K562 (cell line): ENCODE data around the gene MARCO. TPM values are rescaled to one million over a fixed set of nuclear protein-coding genes. Genes with fewer than 3 reads are reported as not detected.

Source experiments
- ATAC-seq: fragments of 200-7000 bp; cut with Tn5 transposase; 3 replicates; pipeline ENCODE4 v1.9.1; 2020; ENCODE audit warnings: moderate library complexity
- BruUV-seq: library from RNA; stranded (reverse); fragments of 400-500 nt; replicated peaks from 2 replicates; lab custom pipeline; 2021; lab: Mats Ljungman, UMichigan
- CTCF ChIA-PET: fragments of 300-600 bp; formaldehyde crosslinking; extraction: SDS; loops from one replicate; lab custom pipeline; 2021; ENCODE audit warnings: low intra/inter-chr PET ratio; lab: Yijun Ruan, JAX
- POLR2A ChIA-PET: fragments of 300-600, 350-650 bp; sonication (Branson Sonifier 250); formaldehyde crosslinking; extraction: SDS; loops from one replicate; lab custom pipeline; 2021; ENCODE audit warnings: antibody characterized with exemption, inconsistent platforms; lab: Yijun Ruan, JAX
- DNase-seq, 4 experiments: peaks; one replicate each; pipeline versions ENCODE4 v3.0.0 to v3.0.0-alpha.2; 2011 to 2018; ENCODE audit warnings: low spot score in 3 of 4, mixed read lengths in 3 of 4; ENCODE audit errors: extremely low read depth in 1 of 4
- FAIRE-seq: peaks from 2 replicates; lab custom pipeline; 2011; peaks lifted over from hg19 to GRCh38; lab: Jason Lieb, UNC
- H2AFZ ChIP-seq: 2 replicates; pipeline ENCODE4 v1.6.0; 2011; ENCODE audit warnings: low read depth, low read length, control low read depth, inconsistent platforms
- H3K27ac ChIP-seq: fragments of 200-600 bp; 3 replicates; pipeline ENCODE4 v1.8.0; 2011; ENCODE audit warnings: low read depth, mild to moderate bottlenecking, control low read depth, inconsistent platforms, low read length, moderate library complexity, mixed read lengths; ENCODE audit errors: extremely low read depth
- H3K27me3 ChIP-seq, 2 experiments: fragments of 300-600 bp in 1 of 2; 2 replicates in 1 of 2; 3 replicates in 1 of 2; pipeline versions ENCODE4 v1.6.0 to v1.8.0; 2011; ENCODE audit warnings: inconsistent platforms in 2 of 2, low read length in 2 of 2, mild to moderate bottlenecking in 1 of 2, mixed read lengths in 1 of 2, moderate library complexity in 1 of 2; ENCODE audit not compliant: control insufficient read depth in 2 of 2, insufficient read depth in 2 of 2
- H3K36me3 ChIP-seq: fragments of 300-600 bp; 3 replicates; pipeline ENCODE4 v1.8.0; 2011; ENCODE audit warnings: mild to moderate bottlenecking, low read length, inconsistent platforms; ENCODE audit not compliant: control insufficient read depth, insufficient read depth
- H3K4me1 ChIP-seq, 2 experiments: fragments of 200-600 bp in 1 of 2; replicated peaks in 1 of 2; 2 replicates in 1 of 2; 3 replicates in 1 of 2; pipeline versions ENCODE4 v1.5.1 to v1.8.0; 2011; ENCODE audit warnings: inconsistent platforms in 2 of 2, low read length in 2 of 2, mild to moderate bottlenecking in 1 of 2, mixed read lengths in 1 of 2, moderate library complexity in 1 of 2; ENCODE audit not compliant: control insufficient read depth in 2 of 2, insufficient read depth in 2 of 2
- H3K4me2 ChIP-seq: 2 replicates; pipeline ENCODE4 v1.6.1; 2011; ENCODE audit warnings: low read length, control low read depth, inconsistent platforms, mixed read lengths; ENCODE audit not compliant: insufficient read depth
- H3K4me3 ChIP-seq: fragments of 200-600 bp; sonication (generic), shearing (Covaris generic); 2 replicates; pipeline ENCODE4 v1.5.1; 2016; ENCODE audit warnings: control low read depth, inconsistent platforms
- H3K79me2 ChIP-seq: fragments of 200-600 bp; 3 replicates; pipeline ENCODE4 v1.8.0; 2011; ENCODE audit warnings: low read length, inconsistent platforms; ENCODE audit not compliant: control insufficient read depth, insufficient read depth
- H3K9ac ChIP-seq, 2 experiments: 2 replicates each; pipeline versions ENCODE4 v1.6.0 to v1.6.1; 2011; ENCODE audit warnings: low read depth in 2 of 2, low read length in 2 of 2, control low read depth in 1 of 2, inconsistent platforms in 1 of 2, mild to moderate bottlenecking in 1 of 2, mixed read lengths in 1 of 2; ENCODE audit not compliant: insufficient read depth in 1 of 2
- H3K9me1 ChIP-seq: one replicate; pipeline ENCODE4 v1.6.0; 2011; ENCODE audit warnings: inconsistent platforms, mild to moderate bottlenecking, low read length, moderate library complexity; ENCODE audit not compliant: control insufficient read depth, insufficient read depth
- H3K9me3 ChIP-seq: replicated peaks from 2 replicates; pipeline ENCODE4 v1.5.1; 2011; ENCODE audit warnings: low read depth, low read length, inconsistent platforms; ENCODE audit not compliant: control insufficient read depth, insufficient read depth
- H4K20me1 ChIP-seq: replicated peaks from 2 replicates; pipeline ENCODE4 v1.6.1; 2011; ENCODE audit warnings: low read length, inconsistent platforms, mixed read lengths; ENCODE audit not compliant: control insufficient read depth, insufficient read depth
- ETV6 ChIP-seq, 3 experiments: fragments of 150-350 bp in 1 of 3; sonication (generic) in 1 of 3; formaldehyde crosslinking in 1 of 3; IDR thresholded peaks; 2 replicates each; pipeline versions ENCODE4 v1.6.1 to v1.8.0; 2014 to 2022; ENCODE audit warnings: borderline replicate concordance in 2 of 3, low read depth in 2 of 3, antibody characterized with exemption in 1 of 3, low read length in 1 of 3, mild to moderate bottlenecking in 1 of 3, missing genetic modification reagents in 1 of 3
- EZH2 ChIP-seq: IDR thresholded peaks from 2 replicates; pipeline ENCODE4 v1.6.1; 2012; ENCODE audit warnings: low read depth, mild to moderate bottlenecking, inconsistent platforms, low read length, borderline replicate concordance
- GABPB2 ChIP-seq: fragments of 250-450 bp; sonication (Bioruptor Pico); conservative IDR thresholded peaks from 2 replicates; pipeline ENCODE4 v1.5.1; 2021; ENCODE audit warnings: mild to moderate bottlenecking
- SMC3 ChIP-seq: conservative IDR thresholded peaks from 2 replicates; pipeline ENCODE4 v1.6.1; 2011; ENCODE audit warnings: low read depth, low read length, improper control_type of control experiment; ENCODE audit not compliant: insufficient read depth
- XRCC5 ChIP-seq: fragments of 200-400 bp; formaldehyde crosslinking; IDR thresholded peaks from 2 replicates; pipeline ENCODE4 v1.6.1; 2017; ENCODE audit warnings: low read depth, mild to moderate bottlenecking, low read length
- ZBTB17 ChIP-seq: fragments of 450-650 bp; formaldehyde crosslinking; IDR thresholded peaks from 2 replicates; pipeline ENCODE4 v1.4.0; 2020; ENCODE audit warnings: mild to moderate bottlenecking
- ZNF282 ChIP-seq: sonication (generic); formaldehyde crosslinking; IDR thresholded peaks from 2 replicates; pipeline ENCODE4 v1.8.1; 2023; ENCODE audit warnings: missing genetic modification reagents
- ZNF778 ChIP-seq: fragments of 450-650 bp; formaldehyde crosslinking; IDR thresholded peaks from 2 replicates; pipeline ENCODE4 v1.4.0; 2020; ENCODE audit warnings: mild to moderate bottlenecking, moderate library complexity
- WGBS: fragments of 100-300 bp; shearing (Covaris generic); methylation state at CpG from one replicate; pipeline ENCODE4 v1.1.6; 2016; ENCODE audit warnings: low coverage, mixed read lengths; ENCODE audit not compliant: insufficient coverage; ENCODE audit errors: missing lambda C conversion rate; 5-methylcytosine and 5-hydroxymethylcytosine counted together
- in situ Hi-C: fragments of 300-500 bp; cut with MboI; formaldehyde crosslinking; loops from 4 replicates; pipeline ENCODE4 v1.15.0; 2018; ENCODE audit warnings: inconsistent platforms, mixed read lengths
- intact Hi-C: fragments of 100-400 bp; cut with micrococcal nuclease; formaldehyde crosslinking; loops from 2 replicates; pipeline ENCODE4 v1.14.2; 2022
- polyA plus RNA-seq, 8 experiments: library from polyadenylated mRNA; depleted of rRNA in 4 of 8; stranded (reverse) in 5 of 8; unstranded in 3 of 8; fragments of >200 nt; fragmentation: Nextera tagmentation in 2 of 8; fragmentation: Illumina TruSeq in 1 of 8; extraction: Ambion mirVana in 2 of 8; extraction: Trizol in 1 of 8; gene quantifications; 2 replicates each; pipeline versions ENCODE4 v1.2.1 to v1.2.3, GENCODE V29; 2011 to 2014; ENCODE audit warnings: inconsistent platforms in 1 of 8, missing spikeins in 1 of 8
- total RNA-seq, 7 experiments: library from RNA; depleted of rRNA in 6 of 7; stranded (reverse); fragments of >200 nt in 6 of 7; fragmentation: Illumina TruSeq in 2 of 7; extraction: Trizol in 2 of 7; gene quantifications; 2 replicates each; pipeline versions ENCODE4 v1.2.1 to v1.2.3, GENCODE V29; 2011 to 2021; ENCODE audit warnings: low replicate concordance in 1 of 7
- TF ChIP-seq, protein P1 (sequence below), 3 experiments: IDR thresholded peaks in 2 of 3; conservative IDR thresholded peaks in 1 of 3; 2 replicates each; pipeline ENCODE4 v1.5.1; 2011 to 2012; ENCODE audit warnings: low read length in 3 of 3, mild to moderate bottlenecking in 3 of 3, control low read depth in 2 of 3, improper control_type of control experiment in 1 of 3, inconsistent platforms in 1 of 3, low read depth in 1 of 3, mixed read lengths in 1 of 3, moderate library complexity in 1 of 3; ENCODE audit not compliant: insufficient read depth in 2 of 3
- TF ChIP-seq, protein P2 (sequence below), 3 experiments: fragments of 200-800 bp in 1 of 3; sonication (Bioruptor generic) in 1 of 3; sonication (generic) in 1 of 3; formaldehyde crosslinking in 1 of 3; IDR thresholded peaks; 2 replicates each; pipeline versions ENCODE4 v1.6.1 to v1.8.0; 2016 to 2022; ENCODE audit warnings: mild to moderate bottlenecking in 2 of 3, missing compliant biosample characterization in 2 of 3, missing genetic modification characterization in 2 of 3, missing genetic modification reagents in 1 of 3
- TF ChIP-seq, protein P3 (sequence below): fragments of 450-650 bp; IDR thresholded peaks from 2 replicates; pipeline ENCODE4 v1.6.1; 2016; ENCODE audit warnings: mild to moderate bottlenecking
- TF ChIP-seq, protein P4 (sequence below): fragments of 450-650 bp; IDR thresholded peaks from 2 replicates; pipeline ENCODE4 v1.6.1; 2016; ENCODE audit warnings: missing biosample characterization, missing genetic modification characterization

The MARCO gene
- total and polyA plus RNA-seq, 9 of the 15 experiments (the other 6 are each of a cell fraction or from before 2014, with no cell fraction given): 0.31 TPM; not detected in 8

DNA sequence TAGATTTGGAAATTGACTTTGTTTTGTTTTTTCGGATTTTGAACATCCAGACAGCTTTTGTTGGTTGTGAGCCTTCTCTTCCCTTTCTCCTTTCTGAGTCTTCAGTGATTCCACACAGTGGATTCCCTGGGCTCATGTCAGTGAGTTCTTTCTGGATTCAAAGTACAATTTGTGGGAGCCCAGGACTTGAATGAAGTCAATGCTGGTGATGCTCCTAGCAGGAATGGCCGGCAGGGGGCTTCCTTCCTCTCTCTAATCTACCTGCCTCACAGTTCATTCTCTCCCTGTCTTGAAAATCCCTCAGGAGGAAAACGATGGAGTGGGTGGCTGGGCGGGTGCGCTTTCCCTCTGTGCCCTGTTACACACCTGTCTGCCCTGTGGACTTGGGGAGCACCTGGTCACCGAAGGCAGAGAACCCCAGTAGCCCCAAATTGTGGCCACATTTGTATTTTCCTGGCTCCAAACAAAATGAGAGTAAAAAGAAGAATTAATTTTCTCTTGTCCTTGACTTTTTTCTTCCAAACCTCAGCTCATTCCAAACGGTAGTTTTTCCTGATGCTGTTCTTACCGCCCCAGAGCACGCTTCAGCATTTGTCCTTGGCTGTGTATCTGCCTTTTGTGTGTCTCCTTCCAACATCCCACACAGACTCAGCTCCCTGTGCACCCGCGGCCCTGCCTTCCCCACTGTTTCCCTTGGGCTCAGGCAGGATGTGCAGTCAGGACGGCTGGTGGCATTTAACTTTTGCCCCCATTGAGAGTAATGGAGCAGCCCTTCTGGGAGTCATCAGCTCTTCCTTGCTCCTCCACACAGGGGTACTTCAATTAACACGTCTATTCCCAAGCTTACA is 86.6 kb downstream of the MARCO start:
- FAIRE-seq (peak; percentile 91), DNase-seq (peak; percentile 48 to 58 (median 55)), ATAC-seq (peak; percentile 84)
- no peaks in the 10 kb centered on the region for H3K9me3 ChIP-seq
- H2AFZ ChIP-seq: no peak overlapping the region
- no peak overlapping the region for H3K9ac ChIP-seq
- H3K36me3 ChIP-seq: no peaks in the 10 kb centered on the region
- H3K27me3 ChIP-seq: peaks cover 0 to 28% of the 10 kb centered on the region in 2 experiments; a peak in 3 of 5 replicates
- in situ Hi-C loops (no loop called here), intact Hi-C loops (loop anchor here (1.0 to 10.0 kb wide), 4 partner anchors 98 to 446 kb away; no protein-coding TSS in a partner anchor)
- WGBS: 0% methylated on average over 13 of the region's 13 CpGs
- H3K4me1 ChIP-seq: no peaks in the 10 kb centered on the region
- H3K27ac ChIP-seq: no peak overlapping the region
- H3K79me2 ChIP-seq: no peaks in the 10 kb centered on the region
- no peaks in the 10 kb centered on the region for H3K9me1 ChIP-seq
- ChIA-PET POLR2A (no interaction called here), CTCF (interaction anchor here (0.6 kb wide), 1 partner anchor 98 kb away, joined by 3 read pairs; no protein-coding TSS in a partner anchor)
- H3K4me2 ChIP-seq: no peak overlapping the region
- no TSS peak for BruUV-seq
- no peak overlapping the region for H3K4me3 ChIP-seq
- no peaks in the 10 kb centered on the region for H4K20me1 ChIP-seq
- TF ChIP-seq ZNF778 (no peak), XRCC5 (0 out of 2 replicates have a peak, but pooled peaks have one; percentile 31), GABPB2 (CRISPR knock-in tag) (no peak), ETV6 (IDR thresholded peaks at IDR 0.05; ENCODE audit: borderline replicate concordance in 1 of 2, low read depth in 2 of 2, low read length in 1 of 2) (no peak), ETV6 (CRISPR knock-in tag; IDR thresholded peaks at IDR 0.05; ENCODE audit: borderline replicate concordance) (no peak), ZNF282 (CRISPR knock-in tag) (no peak), EZH2 (no peak), SMC3 (peak; percentile 30; the same call in 1 of the 2 replicates), ZBTB17 (CRISPR knock-in tag) (no peak)
- TF ChIP-seq, protein P1, sequence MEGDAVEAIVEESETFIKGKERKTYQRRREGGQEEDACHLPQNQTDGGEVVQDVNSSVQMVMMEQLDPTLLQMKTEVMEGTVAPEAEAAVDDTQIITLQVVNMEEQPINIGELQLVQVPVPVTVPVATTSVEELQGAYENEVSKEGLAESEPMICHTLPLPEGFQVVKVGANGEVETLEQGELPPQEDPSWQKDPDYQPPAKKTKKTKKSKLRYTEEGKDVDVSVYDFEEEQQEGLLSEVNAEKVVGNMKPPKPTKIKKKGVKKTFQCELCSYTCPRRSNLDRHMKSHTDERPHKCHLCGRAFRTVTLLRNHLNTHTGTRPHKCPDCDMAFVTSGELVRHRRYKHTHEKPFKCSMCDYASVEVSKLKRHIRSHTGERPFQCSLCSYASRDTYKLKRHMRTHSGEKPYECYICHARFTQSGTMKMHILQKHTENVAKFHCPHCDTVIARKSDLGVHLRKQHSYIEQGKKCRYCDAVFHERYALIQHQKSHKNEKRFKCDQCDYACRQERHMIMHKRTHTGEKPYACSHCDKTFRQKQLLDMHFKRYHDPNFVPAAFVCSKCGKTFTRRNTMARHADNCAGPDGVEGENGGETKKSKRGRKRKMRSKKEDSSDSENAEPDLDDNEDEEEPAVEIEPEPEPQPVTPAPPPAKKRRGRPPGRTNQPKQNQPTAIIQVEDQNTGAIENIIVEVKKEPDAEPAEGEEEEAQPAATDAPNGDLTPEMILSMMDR (IDR thresholded peaks at IDR 0.05 in 2 of 3, conservative IDR thresholded peaks at IDR 0.05 in 1 of 3; ENCODE audit: insufficient read depth in 2 of 3, low read depth in 1 of 3, low read length in 3 of 3): peak; percentile 66 to 73 (median 67)
- TF ChIP-seq, protein P2, sequence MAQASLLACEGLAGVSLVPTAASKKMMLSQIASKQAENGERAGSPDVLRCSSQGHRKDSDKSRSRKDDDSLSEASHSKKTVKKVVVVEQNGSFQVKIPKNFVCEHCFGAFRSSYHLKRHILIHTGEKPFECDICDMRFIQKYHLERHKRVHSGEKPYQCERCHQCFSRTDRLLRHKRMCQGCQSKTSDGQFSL (CRISPR knock-in tag; IDR thresholded peaks at IDR 0.05): no peak
- TF ChIP-seq, protein P2 (tag; IDR thresholded peaks at IDR 0.05): no peak
- TF ChIP-seq, protein P3, sequence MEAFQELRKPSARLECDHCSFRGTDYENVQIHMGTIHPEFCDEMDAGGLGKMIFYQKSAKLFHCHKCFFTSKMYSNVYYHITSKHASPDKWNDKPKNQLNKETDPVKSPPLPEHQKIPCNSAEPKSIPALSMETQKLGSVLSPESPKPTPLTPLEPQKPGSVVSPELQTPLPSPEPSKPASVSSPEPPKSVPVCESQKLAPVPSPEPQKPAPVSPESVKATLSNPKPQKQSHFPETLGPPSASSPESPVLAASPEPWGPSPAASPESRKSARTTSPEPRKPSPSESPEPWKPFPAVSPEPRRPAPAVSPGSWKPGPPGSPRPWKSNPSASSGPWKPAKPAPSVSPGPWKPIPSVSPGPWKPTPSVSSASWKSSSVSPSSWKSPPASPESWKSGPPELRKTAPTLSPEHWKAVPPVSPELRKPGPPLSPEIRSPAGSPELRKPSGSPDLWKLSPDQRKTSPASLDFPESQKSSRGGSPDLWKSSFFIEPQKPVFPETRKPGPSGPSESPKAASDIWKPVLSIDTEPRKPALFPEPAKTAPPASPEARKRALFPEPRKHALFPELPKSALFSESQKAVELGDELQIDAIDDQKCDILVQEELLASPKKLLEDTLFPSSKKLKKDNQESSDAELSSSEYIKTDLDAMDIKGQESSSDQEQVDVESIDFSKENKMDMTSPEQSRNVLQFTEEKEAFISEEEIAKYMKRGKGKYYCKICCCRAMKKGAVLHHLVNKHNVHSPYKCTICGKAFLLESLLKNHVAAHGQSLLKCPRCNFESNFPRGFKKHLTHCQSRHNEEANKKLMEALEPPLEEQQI: no peak
- TF ChIP-seq, protein P4, sequence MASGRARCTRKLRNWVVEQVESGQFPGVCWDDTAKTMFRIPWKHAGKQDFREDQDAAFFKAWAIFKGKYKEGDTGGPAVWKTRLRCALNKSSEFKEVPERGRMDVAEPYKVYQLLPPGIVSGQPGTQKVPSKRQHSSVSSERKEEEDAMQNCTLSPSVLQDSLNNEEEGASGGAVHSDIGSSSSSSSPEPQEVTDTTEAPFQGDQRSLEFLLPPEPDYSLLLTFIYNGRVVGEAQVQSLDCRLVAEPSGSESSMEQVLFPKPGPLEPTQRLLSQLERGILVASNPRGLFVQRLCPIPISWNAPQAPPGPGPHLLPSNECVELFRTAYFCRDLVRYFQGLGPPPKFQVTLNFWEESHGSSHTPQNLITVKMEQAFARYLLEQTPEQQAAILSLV (tag): no peak
